Duodenal mucosa (tissue), 2 donors: ENCODE results near the gene VDAC2.

Source experiments
- H3K27ac ChIP-seq: one replicate; pipeline ENCODE4 v1.7.0; 2013; ENCODE audit warnings: low read depth, low read length
- H3K27me3 ChIP-seq, 2 donors: one replicate each; pipeline ENCODE4 v1.7.0; 2013; ENCODE audit warnings: low read length in 2 of 2, control low read depth in 1 of 2; ENCODE audit not compliant: insufficient read depth in 2 of 2, control insufficient read depth in 1 of 2
- H3K36me3 ChIP-seq, 2 donors: one replicate each; pipeline ENCODE4 v1.7.0; 2013; ENCODE audit warnings: low read length in 2 of 2, control low read depth in 1 of 2; ENCODE audit not compliant: insufficient read depth in 2 of 2, control insufficient read depth in 1 of 2
- H3K4me1 ChIP-seq, 2 donors: one replicate each; pipeline ENCODE4 v1.7.0; 2013; ENCODE audit warnings: low read length in 2 of 2, control low read depth in 1 of 2; ENCODE audit not compliant: insufficient read depth in 2 of 2, control insufficient read depth in 1 of 2
- H3K4me3 ChIP-seq, 2 donors: one replicate each; pipeline ENCODE4 v1.7.0; 2013; ENCODE audit warnings: low read length in 2 of 2, low read depth in 1 of 2
- H3K9ac ChIP-seq, 2 donors: one replicate each; pipeline ENCODE4 v1.7.0; 2013; ENCODE audit warnings: low read length in 2 of 2, low read depth in 1 of 2
- H3K9me3 ChIP-seq, 2 donors: one replicate each; pipeline ENCODE4 v1.7.0; 2013; ENCODE audit warnings: low read length in 2 of 2, control low read depth in 1 of 2; ENCODE audit not compliant: control insufficient read depth in 1 of 2

The VDAC2 gene

GRCh38 chr10:75247797-75248196 lies 37.2 kb downstream of the VDAC2 start:
- H3K36me3 ChIP-seq, result no peaks in the 10 kb centered on the region
- peaks cover 0 to 4% of the 10 kb centered on the region in 2 donors for H3K9me3 ChIP-seq
- H3K27me3 ChIP-seq, result no peaks in the 10 kb centered on the region
- peaks cover 24% of the 10 kb centered on the region in 2 donors for H3K4me1 ChIP-seq
- H3K9ac ChIP-seq, result no peak overlapping the region
- no peak overlapping the region for H3K27ac ChIP-seq
- no peak overlapping the region for H3K4me3 ChIP-seq

GRCh38 chr10:75250934-75251333 lies 40.3 kb downstream of the VDAC2 start:
- Histone ChIP-seq H3K27ac (no peak overlapping the region), H3K27me3 (no peaks in the 10 kb centered on the region), H3K4me1 (peaks cover 7% of the 10 kb centered on the region in 2 donors), H3K36me3 (no peaks in the 10 kb centered on the region), H3K4me3 (no peak overlapping the region), H3K9me3 (peaks cover 6 to 15% of the 10 kb centered on the region in 2 donors), H3K9ac (no peak overlapping the region)

- peaks cover 6 to 15% of the 10 kb centered on the region in 2 donors for H3K9me3 ChIP-seq
- no peak overlapping the region for H3K9ac ChIP-seq
- H3K4me1 ChIP-seq, result peaks cover 6 to 7% of the 10 kb centered on the region in 2 donors
- no peaks in the 10 kb centered on the region for H3K36me3 ChIP-seq
- no peaks in the 10 kb centered on the region for H3K27me3 ChIP-seq
- H3K4me3 ChIP-seq, result no peak overlapping the region
- no peak overlapping the region for H3K27ac ChIP-seq
Measured at GRCh38 chr10:75253281-75254220, 43.0 kb downstream of the VDAC2 start.

DNA sequence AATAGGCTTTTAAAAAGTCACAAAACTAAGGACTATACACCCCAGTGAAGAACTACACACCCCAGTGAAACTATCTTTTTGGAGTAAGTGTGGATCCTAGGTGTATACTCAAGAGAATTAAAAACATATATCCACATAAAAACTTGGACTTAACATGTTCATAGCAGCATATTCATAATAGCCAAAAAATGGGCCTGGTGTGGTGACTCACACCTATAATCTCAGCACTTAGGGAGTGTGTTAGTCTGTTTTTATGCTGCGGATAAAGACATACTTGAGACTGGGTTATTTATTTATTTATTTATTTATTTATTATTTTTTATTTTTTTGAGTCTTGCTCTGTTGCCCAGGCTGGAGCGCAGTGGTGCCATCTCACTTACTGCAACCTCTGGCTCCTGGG lies 44.1 kb downstream of the VDAC2 start:
- no peak overlapping the region for H3K27ac ChIP-seq

DNA sequence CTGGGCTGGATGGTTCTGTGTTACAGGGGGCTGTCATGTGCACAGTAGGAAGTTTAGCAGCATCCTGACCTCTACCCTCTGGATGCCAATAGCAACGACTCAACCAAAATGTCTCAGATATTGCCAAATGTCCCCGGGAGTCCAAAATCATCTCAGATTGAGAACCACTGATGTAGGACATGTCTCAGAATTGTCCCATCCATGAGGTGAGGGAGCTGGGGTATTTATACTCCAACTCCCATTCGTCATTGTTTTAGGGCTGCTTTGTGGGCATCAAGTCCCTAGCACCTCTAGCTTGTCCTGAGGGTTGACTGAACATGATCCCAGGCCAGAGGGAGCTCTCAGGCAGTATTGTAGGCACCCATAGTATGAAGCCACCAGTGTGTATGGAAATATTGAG lies 50.4 kb downstream of the VDAC2 start:
- Histone ChIP-seq H3K9ac (no peak overlapping the region), H3K36me3 (no peaks in the 10 kb centered on the region), H3K27me3 (no peaks in the 10 kb centered on the region), H3K4me1 (peaks cover 7 to 17% of the 10 kb centered on the region in 2 donors), H3K9me3 (no peaks in the 10 kb centered on the region), H3K4me3 (no peak overlapping the region), H3K27ac (no peak overlapping the region)

More for the DNA sequence above, 44.1 kb downstream of the VDAC2 start:
- Histone ChIP-seq H3K36me3 (no peaks in the 10 kb centered on the region), H3K27me3 (no peaks in the 10 kb centered on the region), H3K9me3 (peaks cover 6 to 15% of the 10 kb centered on the region in 2 donors), H3K4me1 (peaks cover 6 to 7% of the 10 kb centered on the region in 2 donors), H3K4me3 (no peak overlapping the region), H3K9ac (no peak overlapping the region)

DNA sequence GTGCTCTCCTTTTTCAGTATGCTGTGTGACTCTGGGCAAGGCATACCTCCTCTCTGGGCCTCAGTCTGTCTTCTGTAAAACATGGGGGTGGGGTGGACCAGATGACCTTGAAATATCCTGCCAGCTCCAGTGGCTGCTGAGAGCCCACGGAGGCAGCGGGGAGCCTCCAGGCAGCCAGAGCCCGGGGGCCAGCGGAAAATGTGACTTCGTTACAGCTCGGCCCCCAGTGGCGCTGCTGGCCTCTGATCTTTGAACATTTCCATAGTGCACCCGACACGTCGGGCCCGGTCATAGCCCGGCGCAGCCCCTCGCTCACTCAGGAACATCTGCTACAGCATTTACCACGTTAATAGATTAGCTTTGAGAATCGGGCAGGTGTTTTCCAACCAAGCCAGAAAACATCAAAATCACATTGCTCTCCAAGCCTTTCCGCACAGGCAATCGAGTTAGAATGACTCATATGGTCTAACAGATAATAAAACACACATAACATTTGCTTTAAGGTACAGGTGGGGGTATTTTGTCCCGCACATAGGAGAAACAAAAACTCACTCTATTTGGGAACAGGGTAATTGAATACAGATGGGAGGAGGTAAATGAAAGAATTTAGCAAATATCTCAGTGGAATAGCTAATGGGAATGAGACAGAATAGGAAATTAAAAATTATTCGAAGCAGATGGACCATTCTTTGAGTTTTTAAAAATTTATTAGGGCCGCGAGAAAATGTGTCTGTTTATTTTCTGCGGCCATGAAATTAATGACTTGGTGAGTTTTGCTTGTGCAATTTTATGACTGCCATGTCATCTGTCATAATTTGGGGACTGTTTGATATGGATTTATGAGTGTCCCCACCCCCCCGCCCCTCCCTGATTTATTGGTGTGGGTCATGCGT lies 51.5 kb downstream of the VDAC2 start:
- H3K27ac ChIP-seq, result no peak overlapping the region
- no peaks in the 10 kb centered on the region for H3K27me3 ChIP-seq
- peak overlapping the region; percentile 1 to 2 for H3K4me3 ChIP-seq
- H3K36me3 ChIP-seq, result no peaks in the 10 kb centered on the region
- no peak overlapping the region for H3K9ac ChIP-seq
- no peaks in the 10 kb centered on the region for H3K9me3 ChIP-seq
- H3K4me1 ChIP-seq, result peaks cover 7 to 17% of the 10 kb centered on the region in 2 donors

DNA sequence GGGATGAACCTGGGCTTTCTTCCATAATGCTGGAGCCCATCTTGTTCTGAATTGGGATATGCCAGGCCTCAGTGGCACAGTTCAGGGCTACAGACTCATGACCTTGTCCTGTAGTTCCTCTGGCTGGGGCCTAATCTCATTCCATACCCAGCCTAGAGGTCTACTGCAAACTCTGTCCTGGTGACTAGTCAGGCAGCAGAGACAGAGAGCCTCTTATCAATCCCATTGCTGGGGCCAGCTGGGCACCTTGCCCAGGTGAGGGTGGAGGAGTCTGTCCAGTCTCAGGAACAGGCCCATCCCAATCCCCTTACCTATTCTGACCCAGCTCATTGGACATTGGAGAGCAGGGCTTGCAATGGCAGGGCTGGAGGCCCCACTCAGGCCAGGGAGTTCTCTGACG lies 53.2 kb downstream of the VDAC2 start:
- Histone ChIP-seq H3K4me3 (no peak overlapping the region), H3K27me3 (no peaks in the 10 kb centered on the region), H3K9me3 (no peaks in the 10 kb centered on the region), H3K36me3 (no peaks in the 10 kb centered on the region), H3K9ac (no peak overlapping the region), H3K4me1 (peaks cover 7 to 17% of the 10 kb centered on the region in 2 donors), H3K27ac (no peak overlapping the region)

DNA sequence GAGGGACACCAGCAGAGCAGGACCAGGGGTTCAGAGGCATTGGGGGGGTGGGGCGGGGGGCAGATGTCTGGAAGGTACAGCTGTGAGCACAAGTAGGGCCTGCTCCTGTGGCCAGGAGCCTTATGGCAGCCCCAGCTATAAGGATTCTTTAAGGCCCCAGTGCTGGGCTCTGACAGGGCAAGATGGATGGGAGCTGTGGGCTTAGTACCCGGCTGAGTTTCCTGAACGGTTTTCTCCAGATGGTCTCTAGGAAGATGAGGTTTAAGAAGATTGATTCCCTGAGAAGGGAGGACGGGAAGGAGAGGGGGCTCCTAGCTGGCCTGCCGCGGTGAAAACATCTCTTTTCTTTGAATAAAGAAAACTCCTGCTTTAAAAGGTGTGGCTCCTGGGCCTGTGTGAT lies 55.3 kb downstream of the VDAC2 start:
- Histone ChIP-seq H3K9me3 (no peaks in the 10 kb centered on the region), H3K9ac (no peak overlapping the region), H3K27me3 (no peaks in the 10 kb centered on the region), H3K36me3 (no peaks in the 10 kb centered on the region), H3K4me1 (peaks cover 7 to 13% of the 10 kb centered on the region in 2 donors), H3K4me3 (no peak overlapping the region), H3K27ac (no peak overlapping the region)

- H3K36me3 ChIP-seq, result no peaks in the 10 kb centered on the region
- H3K4me1 ChIP-seq, result peaks cover 7 to 12% of the 10 kb centered on the region in 2 donors
- no peak overlapping the region for H3K27ac ChIP-seq
- H3K4me3 ChIP-seq, result no peak overlapping the region
- H3K27me3 ChIP-seq, result no peaks in the 10 kb centered on the region
- H3K9ac ChIP-seq, result no peak overlapping the region
- H3K9me3 ChIP-seq, result no peaks in the 10 kb centered on the region
Measured at GRCh38 chr10:75266945-75267344, 56.3 kb downstream of the VDAC2 start.

DNA sequence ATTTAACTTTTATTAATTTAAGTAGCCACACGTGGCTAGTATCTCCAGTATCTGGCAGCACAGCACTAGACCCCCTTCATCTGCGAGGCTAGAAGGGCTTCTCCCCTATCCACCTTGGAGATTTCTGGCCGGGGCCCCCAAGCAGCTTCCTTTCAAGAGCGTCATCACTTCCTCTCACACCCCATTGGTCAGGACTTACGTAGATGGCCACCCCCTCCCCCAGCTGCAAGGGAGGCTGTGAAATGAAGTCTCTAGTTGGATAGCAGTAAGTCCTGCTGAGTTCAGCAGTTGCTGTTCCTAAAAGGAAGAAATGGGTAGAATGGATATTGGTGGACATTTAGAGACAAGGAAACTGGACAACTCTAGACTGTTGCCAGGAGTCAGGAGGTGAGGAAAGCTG lies 59.0 kb downstream of the VDAC2 start:
- H3K9ac ChIP-seq, result no peak overlapping the region
- H3K27ac ChIP-seq, result no peak overlapping the region
- no peaks in the 10 kb centered on the region for H3K4me1 ChIP-seq
- H3K27me3 ChIP-seq, result no peaks in the 10 kb centered on the region
- H3K9me3 ChIP-seq, result no peaks in the 10 kb centered on the region
- no peaks in the 10 kb centered on the region for H3K36me3 ChIP-seq
- no peak overlapping the region for H3K4me3 ChIP-seq
